ENCODE data around the gene GALNT9.

Gene GALNT9

DNA sequence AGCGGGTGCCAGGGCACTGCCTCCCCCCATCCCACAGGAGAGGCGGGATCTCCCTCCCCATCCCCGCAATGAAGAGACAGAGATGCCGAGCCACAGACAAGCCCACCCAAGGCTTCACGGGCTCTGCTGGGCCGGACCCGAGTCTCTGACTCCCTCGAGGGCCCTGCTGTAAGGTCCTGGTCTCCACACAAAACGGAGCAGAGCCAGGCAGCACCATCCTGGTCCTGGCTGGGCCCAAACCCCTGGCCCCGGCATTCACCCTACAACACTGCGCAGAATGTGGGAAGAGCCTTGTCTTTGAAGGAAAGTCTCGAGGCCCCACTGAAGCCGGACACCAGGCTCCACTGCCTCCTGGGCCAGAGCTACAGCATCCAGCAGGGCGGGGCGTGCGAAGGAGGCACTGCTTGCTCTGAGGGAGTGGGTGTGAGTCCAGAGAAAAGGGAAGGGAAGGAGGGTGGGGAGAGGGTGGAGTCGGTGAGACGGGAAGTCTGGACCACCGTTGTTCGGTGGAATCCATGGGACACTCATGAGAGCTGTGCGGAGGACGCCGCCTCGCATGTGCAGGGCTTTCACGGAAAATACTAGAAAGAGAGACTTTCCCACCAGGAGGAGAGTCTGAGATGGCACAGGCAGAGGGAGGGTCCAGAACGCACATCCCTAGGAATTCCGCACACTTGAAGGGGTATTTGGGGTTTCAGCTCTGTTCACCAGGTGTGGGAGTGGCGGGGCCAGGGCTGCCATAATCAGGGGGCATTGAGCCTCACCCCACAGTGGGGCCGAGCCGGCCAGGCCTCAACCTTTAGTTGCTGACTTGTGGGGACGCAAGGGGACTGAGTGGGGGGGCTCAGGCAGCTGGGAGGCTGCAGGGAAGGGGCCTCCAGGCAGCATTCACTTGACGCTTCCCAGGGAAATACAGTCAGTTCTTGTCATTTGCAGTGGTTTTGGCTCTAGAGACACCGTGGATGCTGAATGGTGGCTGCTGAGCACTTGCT is 36.8 kb downstream of the GALNT9 start:
- no peak for DNase-seq (ENCODE audit: low spot score)

DNA sequence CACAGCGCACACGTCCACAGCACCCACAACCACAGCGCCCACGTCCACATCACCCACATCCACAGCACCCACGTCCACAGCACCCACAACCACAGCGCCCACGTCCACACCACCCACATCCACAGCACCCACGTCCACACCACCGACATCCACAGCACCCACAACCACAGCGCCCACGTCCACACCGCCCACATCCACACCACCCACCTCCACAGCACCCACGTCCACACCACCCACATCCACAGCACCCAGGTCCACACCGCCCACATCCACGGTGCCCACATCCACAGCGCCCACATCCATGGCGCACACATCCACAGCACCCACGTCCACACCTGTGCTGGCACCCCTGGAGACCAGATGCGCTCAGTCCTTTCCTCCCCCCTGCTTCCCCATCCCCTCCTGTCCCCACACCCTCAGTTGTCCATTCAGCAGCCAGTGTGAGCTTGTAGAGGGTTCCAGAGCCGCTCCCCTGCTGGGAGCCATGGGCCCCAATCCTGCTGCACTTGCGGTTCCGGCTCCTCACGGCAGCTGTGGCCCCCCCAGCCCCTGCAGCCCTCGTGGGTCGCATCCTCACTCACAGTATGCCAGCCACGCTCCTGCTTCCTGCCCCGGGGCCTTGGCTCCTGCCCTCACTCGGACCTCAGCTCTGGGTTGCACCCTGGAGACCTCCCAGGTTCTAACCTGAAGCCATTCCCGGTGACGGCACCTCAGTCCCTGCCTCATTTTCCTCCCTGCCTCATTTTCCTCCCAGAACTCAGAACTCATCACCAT is 37.8 kb downstream of the GALNT9 start:
- DNase-seq (ENCODE audit: low spot score) = no peak

DNA sequence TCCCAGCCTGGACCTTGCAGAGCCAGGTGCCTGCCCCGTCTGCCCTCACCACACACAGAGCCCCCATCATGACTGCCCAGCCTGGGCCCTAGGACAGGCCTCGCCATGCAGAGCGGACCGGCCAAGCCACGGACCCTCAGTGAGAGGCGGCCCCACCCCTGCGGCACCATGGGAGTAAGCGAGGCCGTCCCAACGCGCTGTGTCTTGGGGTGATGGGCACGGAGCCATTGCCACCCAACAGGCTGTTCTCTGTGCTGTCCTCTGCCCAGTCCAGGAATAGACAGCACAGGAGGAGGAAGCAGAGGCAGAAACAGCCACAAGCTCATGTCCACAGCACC is 39.2 kb downstream of the GALNT9 start:
- DNase-seq (ENCODE audit: low spot score) = no peak

DNA sequence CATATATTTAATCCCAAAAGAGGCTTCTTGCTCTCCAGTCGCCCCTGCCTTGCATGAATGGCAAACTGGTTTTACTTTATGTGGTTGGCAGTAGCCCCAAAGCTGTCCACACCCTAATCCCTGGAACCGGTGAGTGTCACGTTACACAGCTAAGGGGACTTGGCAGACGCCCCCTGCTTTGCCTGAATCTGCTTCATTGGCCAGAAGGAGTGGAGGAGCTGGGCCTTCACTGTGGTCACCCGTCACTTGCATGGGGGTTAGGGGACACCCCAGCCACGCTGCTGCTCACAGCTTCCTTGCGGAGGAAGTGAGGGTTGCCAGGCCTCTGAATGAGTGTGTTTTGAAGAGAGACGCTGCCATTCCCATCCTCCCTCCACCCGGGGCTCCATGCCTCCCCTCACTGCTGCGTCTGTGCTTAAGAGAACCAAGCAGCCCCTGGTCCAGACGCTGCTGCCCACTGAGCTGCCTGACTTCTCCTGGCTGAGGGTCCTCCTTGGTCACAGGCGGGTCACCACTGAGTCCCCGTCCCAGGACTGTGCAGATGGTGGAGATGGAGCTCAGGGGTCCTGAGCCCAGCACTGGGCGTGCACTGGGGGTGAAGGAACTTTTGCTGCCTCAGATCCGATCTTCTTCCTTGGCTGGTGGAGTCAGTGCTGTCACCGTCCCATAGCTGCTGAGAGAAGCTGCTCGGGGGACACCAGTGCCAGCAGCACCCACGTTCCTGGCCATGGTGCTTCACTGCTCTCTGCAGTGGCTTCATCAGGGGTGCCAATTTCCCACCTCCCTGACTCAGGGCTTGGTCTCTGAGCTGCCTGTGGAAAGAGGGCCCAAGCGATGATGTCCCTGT is 39.8 kb downstream of the GALNT9 start:
- DNase-seq (ENCODE audit: low spot score) = no peak

DNA sequence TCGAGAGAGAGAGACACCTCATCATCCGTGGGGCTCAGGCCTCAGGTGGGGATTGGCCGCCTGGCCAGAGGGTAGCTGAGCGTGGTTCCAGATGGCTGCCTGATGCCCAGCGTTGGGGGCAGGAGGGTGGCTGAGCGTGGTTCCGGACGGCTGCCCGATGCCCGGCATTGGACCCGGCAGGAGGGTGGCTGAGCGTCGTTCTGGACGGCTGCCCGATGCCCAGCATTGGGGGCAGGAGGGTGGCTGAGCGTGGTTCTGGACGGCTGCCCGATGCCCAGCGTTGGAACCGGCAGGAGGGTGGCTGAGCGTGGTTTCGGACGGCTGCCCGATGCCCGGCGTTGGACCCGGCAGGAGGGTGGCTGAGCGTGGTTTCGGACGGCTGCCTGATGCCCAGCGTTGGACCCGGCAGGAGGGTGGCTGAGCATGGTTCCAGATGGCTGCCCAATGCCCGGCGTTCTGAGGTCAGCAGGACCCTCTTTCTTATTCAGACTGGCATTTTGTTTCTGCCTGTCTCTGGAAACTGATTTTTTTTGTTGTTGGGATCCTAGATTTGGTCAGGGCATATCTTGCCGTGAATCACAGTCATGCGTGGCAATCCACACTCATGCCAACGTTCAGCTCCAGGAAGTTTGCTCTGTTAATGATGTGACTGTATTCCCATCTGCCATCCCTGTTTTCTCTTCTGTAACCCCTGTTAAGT is 40.7 kb downstream of the GALNT9 start:
- DNase-seq (ENCODE audit: low spot score) = no peak

DNA sequence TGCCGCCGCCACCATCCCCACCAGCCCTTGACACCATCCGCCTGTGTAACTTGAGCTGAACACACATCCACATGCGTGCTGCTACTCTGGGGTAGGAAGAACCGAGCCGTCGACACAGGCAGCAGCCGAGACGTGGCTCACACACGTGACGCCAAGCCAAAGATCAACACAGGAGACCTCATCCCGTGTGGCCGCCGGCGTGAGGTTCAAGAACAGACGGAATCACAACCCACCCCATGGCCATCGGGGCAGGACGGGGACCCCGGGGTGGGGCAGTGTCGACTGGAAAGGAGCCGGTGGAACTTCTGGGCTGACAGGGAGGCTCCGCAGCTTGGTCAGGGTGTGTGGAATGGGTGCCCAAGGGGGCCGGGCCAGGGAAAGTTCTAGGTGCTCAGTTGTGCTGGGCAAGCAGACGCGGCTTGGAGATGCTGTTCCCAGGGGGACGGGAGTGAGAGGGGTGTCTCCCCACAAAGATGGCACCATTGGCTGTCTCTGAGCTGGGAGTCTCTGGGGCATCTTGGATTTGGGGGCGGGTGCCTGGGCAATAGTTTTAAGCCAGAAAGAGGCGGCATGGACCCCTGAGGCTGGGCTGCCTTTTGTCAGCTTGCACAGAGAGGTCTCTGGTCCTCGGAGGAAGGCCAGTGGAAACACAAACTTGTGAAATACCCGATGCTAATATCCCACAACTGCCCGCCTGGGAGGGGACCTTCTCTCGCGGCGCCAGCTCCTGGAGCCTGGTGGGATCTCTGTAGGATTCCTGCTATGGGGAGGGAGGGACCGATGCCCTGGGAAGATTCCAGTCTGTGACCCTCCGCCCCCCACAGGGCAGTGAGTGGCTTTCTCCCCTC is 41.8 kb downstream of the GALNT9 start:
- DNase-seq (ENCODE audit: low spot score) = no peak

DNA sequence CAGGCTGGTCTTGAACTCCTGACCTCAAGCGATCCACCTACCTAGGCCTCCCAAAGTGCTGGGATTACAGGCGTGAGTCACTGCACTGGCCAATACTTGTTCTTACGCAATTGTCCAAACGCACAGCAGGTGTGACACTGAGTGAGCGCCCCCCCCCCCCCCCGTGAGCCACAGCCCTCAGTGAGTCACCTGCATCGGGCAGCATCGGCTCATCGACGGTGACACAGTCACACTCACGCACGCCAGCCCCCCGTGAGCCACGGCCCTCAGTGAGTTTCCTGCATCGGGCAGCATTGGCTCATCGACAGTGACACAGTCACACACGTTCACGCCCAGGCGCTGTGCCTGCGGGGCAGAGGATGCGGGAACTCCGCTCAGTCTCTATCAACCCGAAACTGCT is 42.5 kb downstream of the GALNT9 start:
- no peak for DNase-seq (ENCODE audit: low spot score)

DNA sequence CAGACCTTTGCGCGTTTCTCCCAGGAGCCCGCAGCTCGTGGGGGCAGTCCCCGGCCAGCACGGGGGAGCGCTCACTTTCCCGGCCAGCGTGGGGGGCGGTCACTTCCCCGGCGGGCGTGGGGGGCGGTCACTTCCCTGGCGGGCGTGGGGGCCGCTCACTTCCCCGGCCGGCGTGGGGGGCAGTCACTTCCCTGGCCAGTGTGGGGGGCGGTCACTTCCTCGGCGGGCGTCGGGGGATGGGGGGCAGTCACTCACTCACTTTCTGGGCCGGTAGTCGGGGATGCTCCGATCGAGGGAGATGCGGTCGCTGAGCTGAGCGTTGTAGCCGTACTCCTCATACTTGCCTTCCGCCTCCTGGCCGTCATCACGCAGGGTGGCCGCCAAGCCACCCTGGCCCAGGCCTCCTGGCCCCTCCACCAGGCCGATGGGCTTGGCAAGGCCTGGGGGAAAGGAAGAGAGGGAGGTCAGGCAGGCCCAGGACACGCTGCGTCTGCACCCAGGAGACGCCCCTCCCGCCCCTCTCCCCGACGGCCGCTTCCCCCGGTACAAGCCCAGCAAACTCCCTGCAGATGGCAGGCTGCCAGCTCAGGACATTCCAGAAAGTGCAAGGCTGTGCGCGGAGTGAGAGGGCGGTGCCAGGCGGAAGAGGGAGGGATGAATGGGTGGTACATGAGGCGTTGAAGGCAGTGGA is 43.3 kb downstream of the GALNT9 start:
- DNase-seq (ENCODE audit: low spot score) = peak; percentile 66

DNA sequence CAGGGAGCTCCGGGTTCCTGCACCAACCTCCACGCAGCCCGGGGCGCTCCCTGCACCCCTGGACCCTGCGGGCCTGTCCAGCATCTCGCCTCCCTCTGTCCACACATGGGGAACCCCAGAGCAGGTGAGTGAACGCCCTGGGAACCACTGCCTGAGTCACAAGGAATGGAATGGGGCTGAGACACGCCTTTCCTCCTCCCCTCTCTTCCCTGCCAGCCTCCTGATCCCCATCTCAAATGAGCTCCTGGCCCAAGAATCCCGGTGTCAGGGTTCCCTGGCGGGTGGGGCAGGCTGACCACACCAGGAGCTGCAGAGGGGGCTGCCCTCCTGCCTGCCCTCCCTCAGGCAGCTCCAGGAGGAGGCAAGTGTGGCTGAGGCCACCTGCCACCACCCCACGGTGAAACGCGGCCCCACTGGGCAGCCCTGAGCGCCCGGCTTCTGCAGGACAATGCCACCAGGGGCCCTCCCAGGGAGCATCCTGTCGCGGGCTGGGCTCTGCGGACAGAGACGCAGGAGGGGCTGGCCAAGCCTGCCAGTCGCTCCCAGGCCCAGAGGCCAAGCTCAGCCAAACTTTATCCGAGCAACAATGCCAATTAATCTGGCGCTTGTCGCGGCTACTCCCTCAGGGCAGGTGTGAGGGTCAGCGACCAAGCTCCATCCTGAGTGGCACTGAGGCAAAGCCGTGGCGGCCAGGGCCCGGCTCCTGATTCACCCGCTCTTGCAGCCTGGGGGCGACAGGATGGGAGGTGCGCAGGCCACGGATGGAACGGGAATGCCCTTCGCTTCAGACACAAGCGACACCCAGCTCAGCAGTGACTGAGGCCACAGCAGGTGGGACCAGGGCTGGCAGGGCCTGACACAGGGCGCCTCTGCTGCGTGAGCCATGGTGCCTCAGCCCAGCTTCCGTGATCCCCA is 44.3 kb downstream of the GALNT9 start:
- no peak for DNase-seq (ENCODE audit: low spot score)

DNA sequence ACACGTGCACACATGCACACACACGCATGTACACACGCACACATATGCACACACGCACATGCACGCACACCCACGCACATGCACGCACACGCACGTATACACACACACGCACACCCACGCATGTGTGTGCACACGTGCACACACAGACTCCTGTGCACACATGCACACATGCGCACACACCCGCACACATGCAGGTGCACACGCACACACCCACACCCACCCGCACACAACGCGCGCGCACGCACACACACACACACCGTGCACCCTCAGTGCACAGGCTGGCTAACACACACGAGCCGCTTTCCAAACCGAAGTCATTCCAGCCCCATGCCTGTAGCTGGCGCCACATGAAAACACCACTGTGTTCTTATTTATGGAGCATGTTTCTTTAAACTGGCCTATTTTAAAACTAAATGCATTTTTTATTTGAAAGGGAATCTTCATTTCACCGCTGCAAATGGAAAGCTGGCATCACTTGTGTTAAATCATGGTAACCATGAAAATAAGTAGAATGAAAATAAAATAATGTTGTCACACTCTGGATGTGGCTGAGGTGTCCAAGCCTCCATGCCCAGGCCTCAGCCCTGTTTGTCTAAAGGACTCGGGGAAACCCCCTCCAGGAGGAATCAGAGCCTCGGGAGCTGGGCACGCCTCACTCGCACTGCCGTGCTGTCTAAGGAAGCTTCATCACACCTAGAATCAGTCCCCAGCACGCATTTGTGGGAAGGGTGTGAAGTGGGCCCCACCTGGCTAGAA is 45.1 kb downstream of the GALNT9 start:
- no peak for DNase-seq (ENCODE audit: low spot score)

DNA sequence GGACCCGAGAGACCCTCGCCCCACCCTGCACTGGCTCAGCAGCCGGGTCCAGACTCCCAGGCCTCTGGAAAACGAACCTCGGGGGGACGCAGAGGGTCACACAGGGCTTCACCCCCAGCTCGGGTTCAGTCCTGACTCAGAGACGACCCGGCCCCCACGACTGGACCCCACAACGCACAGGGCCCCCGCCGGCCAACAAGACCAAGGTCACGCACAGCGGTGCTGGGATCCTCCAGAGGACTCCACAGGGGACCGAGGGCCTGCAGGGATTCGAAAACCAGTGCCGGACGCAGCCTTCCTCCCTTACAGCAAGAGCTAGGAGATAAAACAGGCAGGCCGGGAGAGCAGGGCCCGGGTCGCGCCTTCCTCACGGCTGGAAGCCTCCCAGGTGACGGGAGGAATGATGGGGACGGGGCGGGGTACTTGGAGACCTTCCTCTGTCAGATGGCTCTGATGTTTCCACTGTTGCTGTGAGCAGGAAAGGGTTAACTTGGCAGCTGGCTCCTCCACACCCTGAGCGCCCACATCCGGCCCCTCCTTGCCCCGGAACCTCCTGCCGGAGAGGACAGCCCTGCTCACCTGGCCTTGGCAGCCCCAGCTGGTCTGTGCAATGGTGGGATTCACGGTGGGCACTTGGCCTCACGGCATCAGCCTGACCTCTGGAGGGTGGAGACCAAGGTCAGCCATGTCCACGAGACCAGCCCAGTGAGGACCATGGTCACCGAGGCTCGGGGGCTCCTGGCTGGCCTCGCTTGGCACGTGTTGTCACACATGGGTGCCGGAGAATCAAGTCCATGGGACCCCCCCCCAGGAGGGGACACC is 46.2 kb downstream of the GALNT9 start:
- no peak for DNase-seq (ENCODE audit: low spot score)

DNA sequence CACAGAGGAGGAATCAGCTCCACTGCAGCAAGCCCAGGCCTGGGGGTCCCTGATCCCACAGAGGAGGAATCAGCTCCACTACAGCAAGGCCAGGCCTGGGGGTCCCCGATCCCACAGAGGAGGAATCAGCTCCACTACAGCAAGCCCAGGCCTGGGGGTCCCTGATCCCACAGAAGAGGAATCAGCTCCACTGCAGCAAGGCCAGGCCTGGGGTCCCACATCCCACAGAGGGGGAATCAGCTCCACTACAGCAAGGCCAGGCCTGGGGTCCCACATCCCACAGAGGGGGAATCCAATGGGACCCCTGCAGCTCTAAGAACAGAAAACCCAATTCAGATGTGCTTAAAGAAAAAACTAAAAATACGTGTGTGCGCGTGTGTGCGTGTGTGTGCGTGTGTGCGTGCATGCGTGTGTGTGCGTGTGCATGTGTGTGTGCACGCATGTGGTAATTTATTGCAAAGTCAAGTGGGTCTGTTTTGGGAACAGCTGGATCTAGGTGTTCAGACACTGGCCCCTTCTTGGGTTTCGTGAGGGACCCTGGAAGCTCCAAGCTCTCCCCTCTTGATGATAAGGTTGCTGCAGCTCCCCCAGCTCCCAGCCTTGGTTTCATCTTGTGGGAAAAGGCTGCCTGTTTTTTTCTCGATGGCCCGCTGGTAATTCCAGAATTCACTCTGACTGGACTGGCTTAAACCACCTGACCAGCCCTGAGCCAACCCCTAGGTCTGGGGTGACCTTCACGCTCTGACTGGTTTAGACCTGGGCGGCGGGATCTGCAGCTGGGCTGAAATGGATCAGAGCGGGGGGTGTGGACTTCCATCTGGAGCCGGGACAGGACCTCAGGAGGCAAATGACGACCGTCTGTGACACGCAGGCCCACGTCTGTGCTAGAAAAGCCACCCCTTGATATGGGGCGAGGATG is 47.1 kb downstream of the GALNT9 start:
- no peak for DNase-seq (ENCODE audit: low spot score)

DNA sequence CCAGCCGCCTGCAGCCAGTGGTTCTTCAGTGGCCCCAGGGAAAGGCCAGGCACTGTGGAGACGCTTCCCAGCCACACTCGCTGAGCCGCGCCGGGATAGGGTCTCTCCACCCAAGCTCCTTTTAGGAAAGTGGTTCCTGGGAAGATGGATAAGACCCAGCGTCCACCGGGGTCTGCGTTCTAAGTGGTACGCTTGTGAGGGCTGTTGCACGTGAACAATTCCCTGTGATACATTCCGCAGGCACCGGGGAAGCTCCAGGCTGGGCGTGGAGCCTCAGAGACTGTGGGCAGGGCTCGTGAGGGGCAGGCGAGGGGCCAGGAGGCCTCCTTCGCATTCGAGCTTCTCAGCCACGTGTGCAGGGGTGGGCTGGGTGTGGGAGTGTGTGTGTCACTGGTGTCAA is 48.4 kb downstream of the GALNT9 start:
- DNase-seq (ENCODE audit: low spot score) = no peak

DNA sequence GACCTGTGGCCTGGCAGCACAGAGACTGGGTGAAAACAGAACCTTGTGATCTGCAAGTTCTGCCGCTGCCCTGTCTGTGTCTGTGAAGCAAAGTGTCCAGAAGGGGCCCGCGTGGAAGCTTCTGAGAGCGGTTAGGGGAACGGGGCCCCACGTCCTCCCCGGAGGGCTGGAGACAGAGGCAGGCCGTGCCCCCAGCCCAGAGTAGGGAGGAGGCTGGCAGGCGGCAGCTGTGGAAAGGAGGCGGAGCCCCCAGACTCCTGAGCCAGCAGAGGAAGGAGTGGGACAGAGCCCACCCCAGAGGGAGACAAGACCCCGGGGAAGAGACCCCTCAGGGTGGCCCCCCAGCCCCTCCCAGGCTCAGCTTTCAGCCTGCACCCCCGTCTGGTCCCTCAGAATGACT is 49.0 kb downstream of the GALNT9 start:
- DNase-seq (ENCODE audit: low spot score) = no peak

DNA sequence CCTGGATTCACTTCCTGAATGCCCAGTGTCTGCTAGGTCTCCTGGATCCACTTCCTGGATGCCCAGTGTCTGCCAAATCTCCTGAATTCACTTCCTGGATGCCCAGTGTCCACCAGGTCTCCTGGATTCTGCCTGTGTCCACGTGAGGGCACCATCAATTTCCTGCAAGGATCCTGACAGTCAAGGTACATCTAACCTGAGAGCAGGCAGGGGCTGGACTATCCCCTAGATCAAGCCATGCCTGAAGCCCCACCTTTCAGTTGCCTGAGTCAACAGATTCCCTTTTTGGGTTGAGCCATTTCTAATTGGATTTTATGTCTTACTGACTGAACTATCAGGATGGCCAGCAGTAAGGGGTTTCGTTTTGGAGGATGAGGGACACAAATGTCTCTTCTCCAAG is 49.5 kb downstream of the GALNT9 start:
- no peak for DNase-seq (ENCODE audit: low spot score)

DNA sequence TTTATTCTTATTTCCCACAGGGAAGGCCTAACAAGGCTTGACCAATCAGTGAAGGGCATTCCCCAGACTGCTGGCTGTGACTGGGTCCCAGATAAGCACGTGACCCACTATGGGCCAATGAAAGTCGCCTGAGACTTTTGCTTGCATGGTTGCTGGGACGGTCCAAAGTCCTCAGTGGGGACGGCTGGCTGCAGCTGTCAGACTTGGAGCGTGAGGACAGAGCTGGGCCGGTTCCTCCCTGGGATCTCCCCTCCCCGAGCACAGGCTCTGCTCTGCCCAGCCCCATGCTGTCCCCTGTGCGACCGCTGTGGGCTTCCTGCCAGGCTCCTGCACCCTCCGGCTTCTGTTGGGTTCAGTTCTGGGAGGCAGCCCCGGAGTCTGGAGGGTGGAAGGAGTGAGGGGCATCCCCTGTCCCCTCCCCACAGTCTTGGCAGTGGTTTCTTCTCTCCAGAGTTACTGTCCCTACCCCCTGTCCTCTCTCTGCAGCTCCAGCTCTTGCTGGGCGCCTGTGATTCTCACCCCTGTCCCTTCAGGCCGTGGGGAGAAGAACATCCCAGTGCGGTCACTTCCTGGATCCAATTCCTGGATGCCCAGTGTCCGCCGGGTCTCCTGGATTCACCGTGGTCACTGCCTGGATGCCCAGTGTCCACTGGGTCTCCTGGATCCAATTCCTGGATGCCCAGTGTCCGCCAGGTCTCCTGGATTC is 50.1 kb downstream of the GALNT9 start:
- DNase-seq (ENCODE audit: low spot score) = peak; percentile 63

Data from AG08396 (cell line).